Fibroblast of mammary gland (primary cell): ENCODE measurements around the gene PBRM1.

Experiments
- DNase-seq: peaks from one replicate; pipeline ENCODE4 v3.0.0-alpha.2; 2010; ENCODE audit warnings: low read depth
- H3K4me3 ChIP-seq: 2 replicates; pipeline ENCODE4 v1.5.1; 2011; ENCODE audit warnings: low read depth, mild to moderate bottlenecking, low read length, moderate library complexity; ENCODE audit not compliant: control insufficient read depth
- TF ChIP-seq, protein P1 (sequence below): conservative IDR thresholded peaks from 2 replicates; pipeline ENCODE4 v1.5.1; 2011; ENCODE audit warnings: low read depth, low read length, inconsistent platforms; ENCODE audit not compliant: control insufficient read depth, insufficient read depth

Gene PBRM1

GRCh38 chr3:52712291-52713212, 26.8 kb upstream of the PBRM1 start:
- TF ChIP-seq, protein P1, sequence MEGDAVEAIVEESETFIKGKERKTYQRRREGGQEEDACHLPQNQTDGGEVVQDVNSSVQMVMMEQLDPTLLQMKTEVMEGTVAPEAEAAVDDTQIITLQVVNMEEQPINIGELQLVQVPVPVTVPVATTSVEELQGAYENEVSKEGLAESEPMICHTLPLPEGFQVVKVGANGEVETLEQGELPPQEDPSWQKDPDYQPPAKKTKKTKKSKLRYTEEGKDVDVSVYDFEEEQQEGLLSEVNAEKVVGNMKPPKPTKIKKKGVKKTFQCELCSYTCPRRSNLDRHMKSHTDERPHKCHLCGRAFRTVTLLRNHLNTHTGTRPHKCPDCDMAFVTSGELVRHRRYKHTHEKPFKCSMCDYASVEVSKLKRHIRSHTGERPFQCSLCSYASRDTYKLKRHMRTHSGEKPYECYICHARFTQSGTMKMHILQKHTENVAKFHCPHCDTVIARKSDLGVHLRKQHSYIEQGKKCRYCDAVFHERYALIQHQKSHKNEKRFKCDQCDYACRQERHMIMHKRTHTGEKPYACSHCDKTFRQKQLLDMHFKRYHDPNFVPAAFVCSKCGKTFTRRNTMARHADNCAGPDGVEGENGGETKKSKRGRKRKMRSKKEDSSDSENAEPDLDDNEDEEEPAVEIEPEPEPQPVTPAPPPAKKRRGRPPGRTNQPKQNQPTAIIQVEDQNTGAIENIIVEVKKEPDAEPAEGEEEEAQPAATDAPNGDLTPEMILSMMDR: no peak
- no peak for DNase-seq
- H3K4me3 ChIP-seq: no peak overlapping the region

GRCh38 chr3:52710512-52710911, 24.8 kb upstream of the PBRM1 start:
- TF ChIP-seq, protein P1: no peak

GRCh38 chr3:52707585-52707984, 21.9 kb upstream of the PBRM1 start:
- TF ChIP-seq, protein P1: no peak
- DNase-seq: no peak
- peak overlapping the region; percentile 97 for H3K4me3 ChIP-seq

More at GRCh38 chr3:52710512-52710911, 24.8 kb upstream of the PBRM1 start:
- no peak for DNase-seq
- no peak overlapping the region for H3K4me3 ChIP-seq

- peak; percentile 79 for DNase-seq
- H3K4me3 ChIP-seq: peak within 1 kb of the TSS; percentile 97
- TF ChIP-seq, protein P1: no peak
Observed at GRCh38 chr3:52705688-52706686, 20.3 kb upstream of the PBRM1 start, which contains the start of the genes GLT8D1 and SPCS1. Gene GLT8D1, minus strand, starts transcription at chr3:52705791. Its CDS starts 5,331 bp downstream, at chr3:52700460. Gene SPCS1, plus strand, starts transcription at chr3:52706106. Its CDS starts 141 bp downstream, at chr3:52706247.

GRCh38 chr3:52705438-52705687, 19.6 kb upstream of the PBRM1 start:
- H3K4me3 ChIP-seq: peak overlapping the region; percentile 97
- TF ChIP-seq, protein P1: no peak
- DNase-seq: no peak

DNA sequence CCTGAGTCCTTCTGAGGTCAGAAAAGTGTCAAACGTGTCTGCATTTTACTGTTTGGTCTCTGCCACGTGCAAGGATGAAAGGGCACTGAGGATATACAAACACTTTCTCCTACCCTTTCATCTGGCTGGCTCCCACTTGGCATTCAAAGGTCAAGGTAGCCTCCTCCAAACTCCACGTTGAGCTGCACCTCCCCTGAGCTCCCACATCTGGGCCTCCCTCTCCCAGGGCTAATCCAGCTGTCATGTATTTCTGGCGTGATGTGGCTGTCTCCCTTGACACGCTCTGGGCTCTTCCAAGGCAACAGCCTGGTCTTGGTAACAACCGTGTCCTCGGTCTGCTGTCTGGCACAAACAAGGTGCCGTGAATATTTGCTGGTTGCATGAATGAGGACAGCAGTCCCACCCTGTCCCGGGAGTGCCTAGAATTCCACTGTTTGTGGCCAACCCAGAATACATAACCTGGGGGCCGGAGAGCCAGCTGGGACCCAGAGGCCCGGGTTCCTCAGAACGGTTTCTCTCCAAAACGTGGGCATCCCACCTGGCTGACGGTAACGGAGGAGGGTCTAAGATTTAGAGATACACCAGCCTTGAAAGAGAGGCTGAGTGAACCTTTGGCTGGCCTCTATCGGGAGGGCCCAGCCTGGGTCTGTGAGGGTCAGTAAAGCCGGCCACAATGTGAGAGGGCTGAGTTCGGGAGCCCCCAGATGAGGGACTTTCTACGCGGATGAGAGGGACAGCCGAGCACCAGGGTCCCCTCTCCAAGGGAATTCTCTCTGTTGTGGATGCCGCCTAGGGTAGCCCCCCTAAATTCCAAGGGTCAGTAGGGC, 19.1 kb upstream of the PBRM1 start:
- TF ChIP-seq, protein P1: no peak
- DNase-seq: peak; percentile 28

More for the DNA sequence above, 19.1 kb upstream of the PBRM1 start:
- H3K4me3 ChIP-seq: peak overlapping the region; percentile 97
